Left kidney (tissue), 2 donors: Measurements from ENCODE around the gene ATP8A2. TPM values are rescaled to one million over a fixed set of nuclear protein-coding genes. Genes with fewer than 3 reads are reported as not detected.
A peak's percentile ranks its signal among the peaks of the same experiment; 100 is the strongest.

ENCODE experiments used
- DNase-seq: peaks from one replicate; pipeline ENCODE4 v3.0.0-alpha.2; 2013
- polyA plus RNA-seq: library from polyadenylated mRNA; unstranded; fragments of 120-200 nt; gene quantifications from one replicate; pipeline ENCODE4 v1.2.1, GENCODE V29; 2013; ENCODE audit not compliant: insufficient read length

ATP8A2 gene
- polyA plus RNA-seq, 1 donor: 6.8 TPM

GRCh38 chr13:25848812-25849745 lies 477.3 kb downstream of the ATP8A2 start:
- DNase-seq: no peak

GRCh38 chr13:25857830-25858229 lies 486.1 kb downstream of the ATP8A2 start:
- DNase-seq: no peak

DNA sequence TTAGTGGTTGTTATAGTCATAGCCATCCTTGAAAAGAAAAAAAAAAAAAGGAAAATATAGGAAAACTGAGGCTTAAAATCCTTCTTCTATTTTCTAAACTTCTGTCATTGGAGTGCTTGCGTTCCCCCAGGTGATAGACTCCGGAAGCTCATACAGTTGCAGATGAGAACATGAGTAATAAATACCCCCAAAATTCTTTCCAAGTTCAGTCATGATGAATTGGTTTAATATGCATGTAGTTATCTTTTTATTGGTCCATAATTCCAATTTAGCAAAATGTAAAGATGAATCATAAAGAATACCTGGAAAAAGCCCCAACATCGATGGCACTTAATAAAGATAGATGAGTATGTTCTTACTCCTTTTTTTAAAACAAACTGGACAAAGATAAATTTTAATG lies 487.8 kb downstream of the ATP8A2 start:
- DNase-seq: no peak

- no peak for DNase-seq
Observed at GRCh38 chr13:25860265-25860664, 488.5 kb downstream of the ATP8A2 start.

- no peak for DNase-seq
Observed at GRCh38 chr13:25860862-25861261, 489.1 kb downstream of the ATP8A2 start.

DNA sequence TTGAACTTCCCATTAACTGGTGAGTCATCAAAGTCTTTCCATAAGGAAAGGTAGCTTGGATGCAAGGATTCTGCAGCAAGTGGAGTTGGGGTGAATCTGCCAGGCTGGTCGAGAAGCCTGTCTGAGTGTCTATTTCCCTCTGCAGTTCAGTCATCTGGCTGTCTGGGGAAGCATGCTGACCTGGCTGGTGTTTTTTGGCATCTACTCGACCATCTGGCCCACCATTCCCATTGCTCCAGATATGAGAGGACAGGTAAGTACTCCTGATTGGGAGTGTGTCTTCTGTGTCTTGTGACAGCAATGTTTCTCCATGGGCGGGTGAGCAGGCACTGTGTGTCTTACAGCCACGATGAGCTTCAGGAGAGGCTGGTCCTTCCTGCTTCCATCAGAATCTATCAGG lies 490.4 kb downstream of the ATP8A2 start:
- DNase-seq: no peak

DNA sequence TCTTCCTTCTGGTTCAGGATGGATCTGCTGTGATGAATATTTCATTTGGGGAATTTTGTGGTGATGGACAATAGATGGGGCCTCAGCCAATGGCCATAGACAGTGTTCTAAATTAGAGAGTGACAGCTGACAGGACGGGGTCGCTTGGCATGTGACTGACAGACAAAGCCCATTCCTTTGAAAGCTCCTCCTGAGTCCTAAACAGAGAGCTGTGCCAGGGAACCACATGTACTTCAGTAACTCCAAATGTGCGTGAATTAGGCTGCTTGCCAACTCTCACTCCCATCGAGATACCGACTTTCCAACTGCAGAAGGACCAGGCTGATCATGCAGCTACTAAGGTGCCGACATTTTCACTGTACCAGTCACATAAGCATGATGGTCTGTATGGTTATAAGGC lies 492.3 kb downstream of the ATP8A2 start:
- no peak for DNase-seq

- no peak for DNase-seq
Observed at GRCh38 chr13:25864936-25865335, 493.2 kb downstream of the ATP8A2 start.

DNA sequence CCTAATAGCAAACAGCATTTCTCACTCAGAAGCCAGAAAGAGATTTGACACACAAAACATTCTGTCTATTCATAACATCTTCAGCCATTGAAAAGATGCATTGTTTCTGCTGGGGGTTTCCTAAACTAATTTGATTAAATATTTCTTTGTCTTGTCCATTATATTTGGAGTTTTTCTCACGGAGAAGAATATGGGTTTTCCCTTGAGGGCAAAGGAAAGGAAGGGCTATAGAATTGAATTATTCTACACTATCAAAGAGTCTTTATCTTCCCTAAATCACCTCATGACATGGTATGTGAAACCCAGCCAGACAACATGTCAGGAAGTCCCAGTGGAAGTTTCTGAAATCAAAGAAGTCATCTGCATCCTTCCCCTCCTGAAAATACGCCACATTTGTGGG lies 493.6 kb downstream of the ATP8A2 start:
- no peak for DNase-seq

GRCh38 chr13:25867038-25867437 lies 495.3 kb downstream of the ATP8A2 start:
- DNase-seq: no peak

GRCh38 chr13:25868490-25868889 lies 496.7 kb downstream of the ATP8A2 start:
- no peak for DNase-seq

- no peak for DNase-seq
Observed at GRCh38 chr13:25869941-25870340, 498.2 kb downstream of the ATP8A2 start.

DNA sequence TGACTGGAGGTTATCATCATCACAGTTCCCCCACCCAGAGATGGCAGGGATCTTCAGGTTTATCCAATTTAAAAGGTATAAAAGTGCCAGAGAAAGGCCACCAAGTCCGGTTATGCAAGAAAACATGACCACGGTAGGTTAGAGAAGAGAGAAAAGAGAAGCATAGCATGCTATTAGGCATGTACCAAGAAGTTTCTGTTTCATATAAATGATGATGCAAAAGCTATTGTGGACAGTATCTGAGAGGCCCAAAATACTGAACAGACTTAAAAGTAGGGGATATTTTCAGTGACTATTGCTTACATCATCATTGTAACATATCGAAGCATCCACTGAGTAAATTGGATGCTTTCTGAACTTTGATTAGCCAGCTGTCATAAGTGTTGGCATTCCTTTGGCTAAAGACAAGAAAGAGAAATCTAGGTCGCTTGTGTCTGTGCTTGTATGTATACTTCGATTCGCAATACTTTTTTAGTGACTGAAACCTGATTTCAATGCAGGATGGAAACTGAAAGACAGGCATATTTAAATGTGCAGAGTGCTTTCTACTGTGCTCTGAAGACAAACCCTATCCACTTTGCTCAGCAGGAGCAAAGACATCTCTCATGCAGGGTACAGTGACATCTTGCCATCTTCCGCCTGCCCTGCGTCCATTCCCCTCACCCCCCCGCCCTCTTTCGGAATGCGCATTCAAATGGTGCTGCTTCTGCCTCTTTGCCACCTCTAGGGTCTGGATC lies 499.8 kb downstream of the ATP8A2 start:
- DNase-seq: no peak

DNA sequence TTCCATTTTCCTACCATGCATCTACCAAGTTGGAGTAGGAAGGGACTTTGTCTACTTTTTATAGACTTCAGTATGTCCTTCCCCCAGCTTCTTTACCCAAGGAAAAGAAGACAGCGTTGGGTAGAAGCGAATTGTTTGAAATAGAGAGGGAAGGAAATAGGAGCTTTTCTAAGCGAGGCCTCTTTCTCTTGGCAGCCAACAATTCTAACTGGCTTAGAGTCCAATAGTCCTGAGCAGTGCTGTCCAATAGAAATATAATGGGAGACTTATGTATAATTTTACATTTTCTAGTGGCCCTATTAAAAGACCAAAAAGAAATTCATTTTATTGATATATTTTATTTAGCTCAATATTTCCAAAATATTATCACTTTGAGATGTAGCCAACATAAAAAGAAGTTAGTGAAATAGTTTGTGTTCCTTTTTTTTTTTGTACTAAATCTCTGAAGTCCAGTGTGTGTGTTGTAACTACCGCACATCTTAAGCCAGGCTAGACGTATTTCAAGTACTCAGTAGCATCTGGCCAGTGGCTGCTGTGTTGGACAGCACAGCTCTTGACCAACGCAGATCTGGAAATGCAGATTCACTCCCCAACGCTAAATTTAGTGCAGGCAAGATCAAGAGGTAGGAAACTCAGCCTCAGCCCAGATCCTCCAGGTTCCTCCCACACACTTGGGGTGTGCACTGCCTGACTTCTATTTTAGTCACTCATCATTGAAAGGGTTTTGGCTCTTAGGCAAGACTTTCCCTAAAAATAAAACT lies 500.9 kb downstream of the ATP8A2 start:
- DNase-seq: no peak

DNA sequence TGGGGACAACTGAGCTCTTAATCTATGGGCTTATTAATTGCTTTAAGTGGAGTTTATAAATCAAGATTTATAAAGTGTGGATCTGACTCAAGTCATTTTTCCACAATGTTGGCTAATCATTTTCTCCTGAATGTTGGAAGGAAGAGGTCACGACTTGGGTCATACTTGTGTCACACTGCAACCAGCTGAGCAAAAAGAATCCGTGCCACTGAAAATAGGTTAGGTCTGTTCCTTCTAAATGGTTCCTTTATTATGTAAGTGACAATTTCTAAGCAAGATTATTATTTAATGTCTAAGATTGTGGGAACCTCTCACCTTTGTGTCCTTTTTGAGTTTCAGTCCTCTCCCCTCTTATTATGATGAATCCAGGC lies 501.5 kb downstream of the ATP8A2 start:
- no peak for DNase-seq

- DNase-seq: no peak
Observed at GRCh38 chr13:25874064-25874737, 502.4 kb downstream of the ATP8A2 start.

DNA sequence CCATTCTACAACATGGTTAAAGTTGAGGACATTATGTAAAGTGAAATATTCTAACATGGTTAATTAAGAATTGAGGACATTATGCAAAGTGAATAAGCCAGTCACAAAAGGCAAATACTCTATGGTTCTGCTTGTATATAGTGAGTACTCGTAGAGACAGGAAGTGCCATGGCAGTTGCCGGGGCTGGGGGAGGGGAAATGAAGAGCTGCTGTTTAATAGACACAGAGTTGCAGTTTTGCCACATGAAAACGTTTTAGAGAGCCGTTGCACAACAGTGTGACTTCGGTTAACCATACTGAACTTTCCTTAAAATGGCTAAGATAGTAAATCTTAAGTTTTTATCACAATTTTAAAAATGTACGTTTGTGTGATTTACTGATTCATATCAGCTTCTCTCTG lies 503.1 kb downstream of the ATP8A2 start:
- no peak for DNase-seq

DNA sequence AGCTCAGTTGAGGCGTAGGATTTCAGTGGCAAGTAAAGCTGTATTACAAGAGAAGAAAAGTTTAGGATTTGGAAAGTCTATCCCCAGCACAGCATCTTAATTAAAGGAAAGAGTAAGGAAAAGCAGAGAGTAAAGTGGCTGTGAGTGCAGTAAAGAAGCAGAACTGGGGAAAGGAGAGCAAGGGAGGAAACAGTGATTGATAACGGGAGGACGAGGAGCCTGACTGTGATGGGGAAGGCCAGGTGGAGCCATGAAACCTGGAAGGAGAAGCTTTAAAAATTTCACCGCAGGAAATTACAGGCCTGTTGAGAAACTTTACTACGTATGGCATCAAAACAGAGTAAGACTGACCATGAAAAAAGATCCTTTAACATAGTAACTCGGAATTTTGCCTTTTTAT lies 504.5 kb downstream of the ATP8A2 start:
- no peak for DNase-seq

DNA sequence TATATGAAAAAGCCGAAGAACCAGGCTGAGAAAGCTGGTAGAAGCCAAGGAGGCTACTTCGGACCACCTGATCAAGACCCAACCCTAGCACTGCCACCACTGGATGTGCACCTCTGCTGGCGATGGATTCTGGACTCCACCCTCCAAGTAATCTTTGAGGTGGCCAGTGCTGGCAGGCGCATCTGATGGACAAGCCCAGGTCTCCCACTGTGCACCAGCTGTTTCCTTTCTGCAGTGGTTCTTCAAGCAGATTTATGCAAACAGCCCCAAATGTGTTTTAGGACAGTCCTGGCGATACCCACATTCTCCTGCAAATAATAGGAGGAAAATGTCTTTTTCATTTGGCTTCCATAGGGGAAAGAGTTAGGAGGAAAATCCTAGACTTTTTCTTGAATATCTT lies 507.7 kb downstream of the ATP8A2 start:
- DNase-seq: no peak

DNA sequence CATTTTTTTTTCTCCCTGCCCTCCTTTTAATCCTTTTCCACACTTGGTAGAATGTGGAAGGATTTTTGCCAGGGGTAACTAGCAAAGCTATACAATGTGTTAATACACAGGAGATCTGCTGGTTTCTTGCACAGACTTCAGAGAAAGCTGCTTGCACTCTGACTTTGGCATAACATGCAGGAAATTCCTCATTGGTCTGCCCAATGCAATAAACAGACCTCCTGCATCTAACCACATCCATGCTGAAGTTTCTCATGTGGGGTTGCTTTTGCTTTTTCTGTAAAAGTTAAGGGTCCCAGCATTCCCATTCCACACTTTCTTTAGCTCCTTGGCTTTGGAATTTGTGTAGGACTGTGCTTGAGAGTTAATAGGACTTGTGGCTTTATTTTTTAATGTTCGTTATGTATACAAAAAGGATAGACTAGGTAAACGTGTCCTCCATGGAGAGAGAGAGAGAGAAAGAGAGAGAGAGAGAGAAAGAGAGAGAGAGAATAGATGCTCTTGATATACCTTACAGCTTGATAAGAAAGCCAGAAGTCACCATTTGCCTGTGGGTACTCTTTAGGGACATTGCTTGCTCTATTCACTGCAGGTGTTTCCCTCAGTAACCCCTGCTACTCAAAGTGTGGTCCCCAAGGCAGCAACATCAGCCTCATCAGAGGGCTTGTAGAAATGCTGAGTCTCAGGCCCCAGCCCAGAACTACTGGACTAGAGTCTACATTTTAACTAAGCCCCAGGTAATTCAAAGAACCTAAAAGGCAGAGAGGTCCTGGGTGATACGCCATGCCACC lies 509.6 kb downstream of the ATP8A2 start:
- DNase-seq: no peak

DNA sequence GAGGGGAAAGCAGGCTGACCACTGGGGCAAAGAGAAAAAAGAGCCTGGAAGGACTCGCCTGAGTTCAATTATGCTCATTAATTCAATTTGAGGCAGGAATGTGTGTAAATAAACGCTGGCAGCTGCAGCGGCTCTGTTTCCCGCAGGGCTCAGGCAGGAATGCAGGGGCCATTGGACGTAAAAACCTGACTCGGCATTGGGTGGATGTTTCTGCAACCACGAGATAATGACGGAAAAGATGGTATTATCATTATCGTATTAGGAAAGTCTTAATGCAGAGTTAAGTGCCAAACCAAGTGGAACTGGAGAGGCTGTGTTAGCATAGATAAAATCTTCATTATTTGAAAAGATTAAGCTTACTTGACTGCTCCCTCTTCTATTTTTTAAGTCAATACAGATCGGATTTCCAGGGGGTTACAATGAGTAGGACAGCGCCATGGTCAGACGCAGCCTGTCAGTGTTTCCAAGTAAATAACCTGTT lies 510.2 kb downstream of the ATP8A2 start:
- peak; percentile 76 for DNase-seq
